GM12801 (cell line): ENCODE measurements around the gene KHSRP.

Experiments used
- CTCF ChIP-seq: IDR thresholded peaks from one replicate; pipeline ENCODE4 v1.5.1; 2011; ENCODE audit warnings: control low read depth; ENCODE audit not compliant: insufficient read length; ENCODE audit errors: extremely low read depth

The KHSRP gene

GRCh38 chr19:6373813-6374108 lies 50.9 kb downstream of the KHSRP start:
- no peak for TF ChIP-seq CTCF

- TF ChIP-seq CTCF, result no peak
Observed at GRCh38 chr19:6373096-6373812, 51.4 kb downstream of the KHSRP start.

GRCh38 chr19:6372594-6373095 lies 52.0 kb downstream of the KHSRP start, which contains the start of gene ALKBH7:
Gene ALKBH7, plus strand, starts transcription at chr19:6372794. Its CDS starts 27 bp downstream, at chr19:6372821.
- TF ChIP-seq CTCF, result no peak

- TF ChIP-seq CTCF, result no peak
Observed at GRCh38 chr19:6364353-6364752, 60.3 kb downstream of the KHSRP start.
